Mammary epithelial cell (primary cell): ENCODE data around the gene CYP4Z1.
"Not testable (repeated sequence)": the region's sequence is repeated elsewhere in the genome, so short reads cannot be mapped to it uniquely, and the experiment has no call there.

Experiments
- EZH2 ChIP-seq: IDR thresholded peaks from 2 replicates; pipeline ENCODE4 v1.6.1; 2012; ENCODE audit warnings: low read length, inconsistent platforms, borderline replicate concordance
- TF ChIP-seq, protein P1 (sequence below), 2 donors: IDR thresholded peaks in 1 of 2; conservative IDR thresholded peaks in 1 of 2; 2 replicates each; pipeline ENCODE4 v1.5.1; 2011 to 2012; ENCODE audit warnings: inconsistent platforms in 2 of 2, low read length in 2 of 2, mild to moderate bottlenecking in 2 of 2, control low read depth in 1 of 2, low read depth in 1 of 2; ENCODE audit not compliant: insufficient read depth in 1 of 2; ENCODE audit errors: extremely low read depth in 1 of 2

DNA sequence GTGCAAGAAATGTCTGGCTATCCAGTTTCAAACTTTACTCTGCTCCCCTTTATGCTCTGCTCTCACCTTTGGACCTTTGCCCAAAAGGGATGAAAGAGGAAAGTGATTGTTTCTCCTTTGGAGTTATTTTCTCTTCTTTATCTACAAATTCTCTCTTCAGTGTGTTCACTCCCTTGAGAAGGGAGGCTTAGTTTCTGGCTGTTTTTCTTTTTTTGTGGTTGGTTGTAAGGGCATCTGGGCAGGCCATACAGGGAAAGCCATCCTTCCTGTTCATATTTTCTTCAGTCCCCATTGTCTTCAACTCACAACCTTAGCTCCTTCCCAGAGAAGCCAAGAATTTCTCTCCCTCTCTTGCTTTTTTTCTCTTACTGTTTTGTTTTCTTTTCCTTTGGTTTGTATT is 2.5 kb downstream of the CYP4Z1 start:
- not testable (repeated sequence) for TF ChIP-seq EZH2
- TF ChIP-seq, protein P1, sequence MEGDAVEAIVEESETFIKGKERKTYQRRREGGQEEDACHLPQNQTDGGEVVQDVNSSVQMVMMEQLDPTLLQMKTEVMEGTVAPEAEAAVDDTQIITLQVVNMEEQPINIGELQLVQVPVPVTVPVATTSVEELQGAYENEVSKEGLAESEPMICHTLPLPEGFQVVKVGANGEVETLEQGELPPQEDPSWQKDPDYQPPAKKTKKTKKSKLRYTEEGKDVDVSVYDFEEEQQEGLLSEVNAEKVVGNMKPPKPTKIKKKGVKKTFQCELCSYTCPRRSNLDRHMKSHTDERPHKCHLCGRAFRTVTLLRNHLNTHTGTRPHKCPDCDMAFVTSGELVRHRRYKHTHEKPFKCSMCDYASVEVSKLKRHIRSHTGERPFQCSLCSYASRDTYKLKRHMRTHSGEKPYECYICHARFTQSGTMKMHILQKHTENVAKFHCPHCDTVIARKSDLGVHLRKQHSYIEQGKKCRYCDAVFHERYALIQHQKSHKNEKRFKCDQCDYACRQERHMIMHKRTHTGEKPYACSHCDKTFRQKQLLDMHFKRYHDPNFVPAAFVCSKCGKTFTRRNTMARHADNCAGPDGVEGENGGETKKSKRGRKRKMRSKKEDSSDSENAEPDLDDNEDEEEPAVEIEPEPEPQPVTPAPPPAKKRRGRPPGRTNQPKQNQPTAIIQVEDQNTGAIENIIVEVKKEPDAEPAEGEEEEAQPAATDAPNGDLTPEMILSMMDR (conservative IDR thresholded peaks at IDR 0.05 in 1 of 2, IDR thresholded peaks at IDR 0.05 in 1 of 2; ENCODE audit: extremely low read depth in 1 of 2, insufficient read depth in 1 of 2, low read depth in 1 of 2, low read length in 2 of 2): not testable (repeated sequence)
